ENCODE data around the gene KLHL5. TPM values are rescaled to one million over a fixed set of nuclear protein-coding genes. Genes with fewer than 3 reads are reported as not detected.
"Not testable (repeated sequence)": the region's sequence is repeated elsewhere in the genome, so short reads cannot be mapped to it uniquely, and the experiment has no call there.

KLHL5 gene
- total RNA-seq, 1 donor from 2014 or later = 28.8 TPM

- ATAC-seq = no peak
- no peak for TF ChIP-seq CTCF (IDR thresholded peaks at IDR 0.05)
- Histone ChIP-seq H3K4me3 (no peak overlapping the region), H3K27me3 (ENCODE audit: low read depth) (no peaks in the 10 kb centered on the region), H3K9me3 (no peaks in the 10 kb centered on the region), H3K36me3 (no peaks in the 10 kb centered on the region), H3K27ac (no peak overlapping the region), H3K4me1 (peaks cover 8% of the 10 kb centered on the region)
- intact Hi-C loops (cut with DNase I) = no loop called here
- no peak for DNase-seq
Measured at GRCh38 chr4:39134683-39135306, 72.8 kb downstream of the KLHL5 start.

GRCh38 chr4:39138227-39138626 is 76.2 kb downstream of the KLHL5 start:
- DNase-seq; H3K4me1 ChIP-seq; H3K36me3 ChIP-seq; intact Hi-C loops (cut with DNase I); H3K27ac ChIP-seq; H3K4me3 ChIP-seq; ATAC-seq; H3K9me3 ChIP-seq; H3K27me3 ChIP-seq (ENCODE audit: low read depth): not testable (repeated sequence)

- Histone ChIP-seq H3K36me3 (no peaks in the 10 kb centered on the region), H3K9me3 (no peaks in the 10 kb centered on the region), H3K4me1 (no peaks in the 10 kb centered on the region), H3K27ac (no peak overlapping the region), H3K4me3 (no peak overlapping the region), H3K27me3 (ENCODE audit: low read depth) (no peaks in the 10 kb centered on the region)
- ATAC-seq (no peak), DNase-seq (no peak)
- intact Hi-C loops (cut with DNase I) = no loop called here
- no peak for TF ChIP-seq CTCF (IDR thresholded peaks at IDR 0.05)
Measured at GRCh38 chr4:39146211-39146610, 84.2 kb downstream of the KLHL5 start.

- no peak for TF ChIP-seq CTCF (IDR thresholded peaks at IDR 0.05)
- intact Hi-C loops (cut with DNase I) = no loop called here
Measured at GRCh38 chr4:39154009-39154408, 92.0 kb downstream of the KLHL5 start.

GRCh38 chr4:39157520-39157919 is 95.5 kb downstream of the KLHL5 start:
- TF ChIP-seq CTCF (IDR thresholded peaks at IDR 0.05) = no peak
- Histone ChIP-seq H3K9me3 (no peaks in the 10 kb centered on the region), H3K36me3 (no peaks in the 10 kb centered on the region), H3K27ac (no peak overlapping the region), H3K4me1 (no peaks in the 10 kb centered on the region), H3K27me3 (ENCODE audit: low read depth) (no peaks in the 10 kb centered on the region), H3K4me3 (no peak overlapping the region)
- no peak for DNase-seq
- no peak for ATAC-seq
- intact Hi-C loops (cut with DNase I) = no loop called here

More at GRCh38 chr4:39154009-39154408, 92.0 kb downstream of the KLHL5 start:
- Histone ChIP-seq H3K9me3 (no peaks in the 10 kb centered on the region), H3K36me3 (no peaks in the 10 kb centered on the region), H3K4me1 (no peaks in the 10 kb centered on the region), H3K27ac (no peak overlapping the region), H3K27me3 (ENCODE audit: low read depth) (no peaks in the 10 kb centered on the region), H3K4me3 (no peak overlapping the region)
- no peak for ATAC-seq
- no peak for DNase-seq

DNA sequence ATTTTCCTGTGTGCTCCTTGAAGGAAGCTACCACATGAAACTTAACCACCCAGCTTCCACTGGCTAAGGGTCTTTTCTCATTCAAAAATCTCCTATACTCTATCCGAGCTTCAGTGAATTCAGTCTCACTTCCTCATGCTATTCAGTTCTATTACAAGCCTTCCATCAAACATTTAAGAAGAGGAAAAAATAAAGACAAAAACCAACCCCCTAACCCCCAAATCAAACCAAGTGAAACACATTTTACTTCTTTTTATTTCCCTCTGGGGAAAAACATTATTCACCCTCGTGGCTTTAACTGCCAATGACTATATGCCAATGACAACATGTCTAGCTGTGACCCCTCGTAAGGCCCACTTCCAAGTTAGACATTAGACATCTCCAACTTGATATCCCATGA is 104.1 kb downstream of the KLHL5 start:
- Histone ChIP-seq H3K27ac (no peak overlapping the region), H3K27me3 (ENCODE audit: low read depth) (no peaks in the 10 kb centered on the region), H3K4me3 (no peak overlapping the region), H3K36me3 (no peaks in the 10 kb centered on the region), H3K4me1 (no peaks in the 10 kb centered on the region), H3K9me3 (no peaks in the 10 kb centered on the region)
- no peak for TF ChIP-seq CTCF (IDR thresholded peaks at IDR 0.05)
- intact Hi-C loops (cut with DNase I) = no loop called here
- ATAC-seq = no peak
- no peak for DNase-seq
